K562 (cell line): Measurements from ENCODE around the gene PDE12. TPM values are rescaled to one million over a fixed set of nuclear protein-coding genes. Genes with fewer than 3 reads are reported as not detected.

Experiments
- CTCFL ChIP-seq: IDR thresholded peaks from 2 replicates; pipeline ENCODE4 v1.6.1; 2011; ENCODE audit warnings: borderline replicate concordance, low read depth, mild to moderate bottlenecking, moderate library complexity, low read length; ENCODE audit not compliant: insufficient read depth, poor library complexity, severe bottlenecking
- E2F4 ChIP-seq: sonication (generic); formaldehyde crosslinking; IDR thresholded peaks from 2 replicates; pipeline ENCODE4 v1.8.0; 2022; ENCODE audit warnings: mild to moderate bottlenecking, low read depth, missing genetic modification reagents
- E4F1 ChIP-seq: fragments of 250-450 bp; sonication (Bioruptor Pico); IDR thresholded peaks from 2 replicates; pipeline ENCODE4 v1.5.0; 2021; ENCODE audit warnings: mild to moderate bottlenecking, borderline replicate concordance
- ELK1 ChIP-seq: sonication (generic); formaldehyde crosslinking; IDR thresholded peaks from 2 replicates; pipeline ENCODE4 v1.8.1; 2022; ENCODE audit warnings: missing genetic modification reagents
- HBP1 ChIP-seq: fragments of 450-650 bp; formaldehyde crosslinking; IDR thresholded peaks from 2 replicates; pipeline ENCODE4 v1.4.0; 2022; ENCODE audit warnings: missing genetic modification characterization
- KDM4B ChIP-seq, 2 experiments: fragments of 450-650 bp in 1 of 2; sonication (generic) in 1 of 2; IDR thresholded peaks; 2 replicates each; pipeline ENCODE4 v1.6.1; 2016 to 2017; ENCODE audit warnings: borderline replicate concordance in 2 of 2, antibody characterized with exemption in 1 of 2, low read depth in 1 of 2, mild to moderate bottlenecking in 1 of 2
- MEIS2 ChIP-seq: fragments of 450-650 bp; IDR thresholded peaks from 2 replicates; pipeline ENCODE4 v1.6.1; 2014; ENCODE audit warnings: mild to moderate bottlenecking; ENCODE audit not compliant: partially characterized antibody
- SRSF9 ChIP-seq: fragments of 200-400 bp; formaldehyde crosslinking; IDR thresholded peaks from 2 replicates; pipeline ENCODE4 v1.6.1; 2017; ENCODE audit warnings: low read depth, low read length, borderline replicate concordance
- TAF15 ChIP-seq: fragments of 200-400 bp; formaldehyde crosslinking; IDR thresholded peaks from 2 replicates; pipeline ENCODE4 v1.6.1; 2017; ENCODE audit warnings: mild to moderate bottlenecking, low read depth, low read length, moderate library complexity
- ZBTB12 ChIP-seq: fragments of 250-450 bp; sonication (Bioruptor Pico); IDR thresholded peaks from 2 replicates; pipeline ENCODE4 v1.4.0; 2020
- ZNF316 ChIP-seq: fragments of 450-650 bp; IDR thresholded peaks from 2 replicates; pipeline ENCODE4 v1.6.1; 2016
- ZNF644 ChIP-seq: fragments of 200-800 bp; sonication (Bioruptor generic); IDR thresholded peaks from 2 replicates; pipeline ENCODE4 v1.6.1; 2016; ENCODE audit warnings: low read depth, missing genetic modification characterization, missing compliant biosample characterization
- polyA plus RNA-seq, 8 experiments: library from polyadenylated mRNA; depleted of rRNA in 4 of 8; stranded (reverse) in 5 of 8; unstranded in 3 of 8; fragments of >200 nt; fragmentation: Nextera tagmentation in 2 of 8; fragmentation: Illumina TruSeq in 1 of 8; extraction: Ambion mirVana in 2 of 8; extraction: Trizol in 1 of 8; gene quantifications; 2 replicates each; pipeline versions ENCODE4 v1.2.1 to v1.2.3, GENCODE V29; 2011 to 2014; ENCODE audit warnings: inconsistent platforms in 1 of 8, missing spikeins in 1 of 8
- total RNA-seq, 7 experiments: library from RNA; depleted of rRNA in 6 of 7; stranded (reverse); fragments of >200 nt in 6 of 7; fragmentation: Illumina TruSeq in 2 of 7; extraction: Trizol in 2 of 7; gene quantifications; 2 replicates each; pipeline versions ENCODE4 v1.2.1 to v1.2.3, GENCODE V29; 2011 to 2021; ENCODE audit warnings: low replicate concordance in 1 of 7

The PDE12 gene
- total and polyA plus RNA-seq, 9 of the 15 experiments (the other 6 are each of a cell fraction or from before 2014, with no cell fraction given): 2.1 to 20.5 (median 10.0) TPM

GRCh38 chr3:57598765-57599360 is 42.8 kb downstream of the PDE12 start (continued):
- TF ChIP-seq ZNF316: no peak
- TF ChIP-seq SRSF9: no peak
- no peak for TF ChIP-seq ZBTB12 (CRISPR knock-in tag)
- TF ChIP-seq KDM4B (IDR thresholded peaks at IDR 0.05; ENCODE audit: borderline replicate concordance in 2 of 2, low read depth in 1 of 2): no peak
- peak; percentile 40 for TF ChIP-seq MEIS2
- TF ChIP-seq HBP1 (CRISPR knock-in tag): no peak
- no peak for TF ChIP-seq ELK1 (CRISPR knock-in tag)
- no peak for TF ChIP-seq CTCFL
- TF ChIP-seq TAF15: no peak
- TF ChIP-seq E4F1 (CRISPR knock-in tag): no peak
- TF ChIP-seq E2F4 (CRISPR knock-in tag): no peak
- no peak for TF ChIP-seq ZNF644
